ENCODE results near the gene CDH4. TPM values are rescaled to one million over a fixed set of nuclear protein-coding genes. Genes with fewer than 3 reads are reported as not detected.

The CDH4 gene
- total and polyA plus RNA-seq, 9 donors = 0.12 to 4.4 (median 0.36) TPM

GRCh38 chr20:61529354-61529753 lies 277.3 kb downstream of the CDH4 start:
- Histone ChIP-seq H3K4me1 (ENCODE audit: insufficient read depth) (no peaks in the 10 kb centered on the region), H3K27ac (no peak overlapping the region), H3K4me3 (no peak overlapping the region), H3K9me3 (no peaks in the 10 kb centered on the region), H3K27me3 (no peaks in the 10 kb centered on the region), H3K36me3 (no peaks in the 10 kb centered on the region)
- intact Hi-C loops (cut with DNase I) = no loop called here
- DNase-seq = no peak
- WGBS, 3 donors = 70 to 76% (median 73%) methylated on average over 5 of the region's 5 CpGs
- TF ChIP-seq POLR2A (IDR thresholded peaks at IDR 0.05) = no peak
- TF ChIP-seq EP300 (IDR thresholded peaks at IDR 0.05) = no peak
- TF ChIP-seq CTCF (IDR thresholded peaks at IDR 0.05) = no peak

GRCh38 chr20:61531553-61532345 lies 279.7 kb downstream of the CDH4 start:
- Histone ChIP-seq H3K4me3 (no peak overlapping the region), H3K27me3 (no peaks in the 10 kb centered on the region), H3K36me3 (no peaks in the 10 kb centered on the region), H3K9me3 (no peaks in the 10 kb centered on the region), H3K27ac (no peak overlapping the region), H3K4me1 (ENCODE audit: insufficient read depth) (no peaks in the 10 kb centered on the region)
- intact Hi-C loops (cut with DNase I) = no loop called here
- TF ChIP-seq EP300 (IDR thresholded peaks at IDR 0.05) = no peak
- TF ChIP-seq CTCF (IDR thresholded peaks at IDR 0.05) = no peak
- no peak for TF ChIP-seq POLR2A (IDR thresholded peaks at IDR 0.05)
- no peak for DNase-seq
- WGBS, 3 donors = 83 to 86% (median 84%) methylated on average over 22 of the region's 22 CpGs

- Histone ChIP-seq H3K36me3 (no peaks in the 10 kb centered on the region), H3K4me3 (no peak overlapping the region), H3K27ac (no peak overlapping the region), H3K27me3 (no peaks in the 10 kb centered on the region), H3K4me1 (ENCODE audit: insufficient read depth) (no peaks in the 10 kb centered on the region), H3K9me3 (no peaks in the 10 kb centered on the region)
- no peak for TF ChIP-seq CTCF (IDR thresholded peaks at IDR 0.05)
- no peak for TF ChIP-seq EP300 (IDR thresholded peaks at IDR 0.05)
- TF ChIP-seq POLR2A (IDR thresholded peaks at IDR 0.05) = no peak
- intact Hi-C loops (cut with DNase I) = no loop called here
- no peak for DNase-seq
- WGBS, 3 donors = 71 to 74% (median 73%) methylated on average over 8 of the region's 8 CpGs
Observed at GRCh38 chr20:61532736-61533135, 280.7 kb downstream of the CDH4 start.

GRCh38 chr20:61533231-61533631 lies 281.2 kb downstream of the CDH4 start:
- Histone ChIP-seq H3K4me3 (no peak overlapping the region), H3K27me3 (no peaks in the 10 kb centered on the region)
- no peak for TF ChIP-seq CTCF (IDR thresholded peaks at IDR 0.05)
- TF ChIP-seq EP300 (IDR thresholded peaks at IDR 0.05) = no peak
- TF ChIP-seq POLR2A (IDR thresholded peaks at IDR 0.05) = no peak

More at GRCh38 chr20:61533231-61533631, 281.2 kb downstream of the CDH4 start:
- no peak for DNase-seq
- 65 to 76% (median 71%) methylated on average over 11 to 18 of the region's 18 CpGs for WGBS, 3 donors
- no peaks in the 10 kb centered on the region for H3K36me3 ChIP-seq
- H3K27ac ChIP-seq = no peak overlapping the region
- no peaks in the 10 kb centered on the region for H3K4me1 ChIP-seq (ENCODE audit: insufficient read depth)
- no peaks in the 10 kb centered on the region for H3K9me3 ChIP-seq
- intact Hi-C loops (cut with DNase I) = no loop called here

Data from ovary (tissue), 9 donors.